Astrocyte of the spinal cord (primary cell): ENCODE results near the gene MRPL3.
"Not testable (repeated sequence)": the region's sequence is repeated elsewhere in the genome, so short reads cannot be mapped to it uniquely, and the experiment has no call there.

Experiments
- DNase-seq: peaks from one replicate; pipeline ENCODE4 v3.0.0; 2011; ENCODE audit warnings: low read depth, low spot score
- H3K4me3 ChIP-seq: 2 replicates; pipeline ENCODE4 v1.5.1; 2011; ENCODE audit warnings: low read depth, mild to moderate bottlenecking, low read length, moderate library complexity
- CTCF ChIP-seq: IDR thresholded peaks from 2 replicates; pipeline ENCODE4 v1.5.1; 2012; ENCODE audit warnings: low read depth, mild to moderate bottlenecking, low read length, inconsistent platforms
- in situ Hi-C: cut with HindIII; loops from 2 replicates; pipeline ENCODE4 v1.10.0; 2017; ENCODE audit warnings: low sequenced_read_pairs

MRPL3 gene

GRCh38 chr3:131518680-131519079, 15.9 kb upstream of the MRPL3 start:
- no peak for DNase-seq
- in situ Hi-C loops = no loop called here
- no peak for TF ChIP-seq CTCF
- H3K4me3 ChIP-seq = no peak overlapping the region

DNA sequence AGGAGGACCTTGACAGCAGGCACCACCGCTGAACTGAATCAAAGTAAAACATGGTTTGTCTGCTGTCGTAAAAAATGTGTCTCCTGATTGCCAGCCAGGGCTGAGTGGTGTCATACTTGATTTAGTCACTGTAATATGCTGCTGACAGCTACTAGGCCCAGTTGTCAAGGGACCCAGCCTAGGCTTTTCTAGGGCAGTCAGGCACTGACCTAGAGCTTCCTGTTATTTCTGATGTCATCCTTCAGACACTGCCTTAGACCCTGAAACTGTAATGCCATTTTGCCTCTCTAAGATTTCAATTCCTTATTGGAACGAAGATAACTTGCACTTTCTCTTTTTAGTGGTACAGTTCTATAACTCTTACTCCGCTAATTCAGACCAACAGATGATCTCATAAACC, 2.6 kb upstream of the MRPL3 start:
- no peak overlapping the region for H3K4me3 ChIP-seq
- DNase-seq = no peak
- TF ChIP-seq CTCF = no peak
- in situ Hi-C loops = no loop called here

- in situ Hi-C loops = no loop called here
- TF ChIP-seq CTCF = no peak
Observed at GRCh38 chr3:131503320-131503635, 507 bp upstream of the MRPL3 start.

DNA sequence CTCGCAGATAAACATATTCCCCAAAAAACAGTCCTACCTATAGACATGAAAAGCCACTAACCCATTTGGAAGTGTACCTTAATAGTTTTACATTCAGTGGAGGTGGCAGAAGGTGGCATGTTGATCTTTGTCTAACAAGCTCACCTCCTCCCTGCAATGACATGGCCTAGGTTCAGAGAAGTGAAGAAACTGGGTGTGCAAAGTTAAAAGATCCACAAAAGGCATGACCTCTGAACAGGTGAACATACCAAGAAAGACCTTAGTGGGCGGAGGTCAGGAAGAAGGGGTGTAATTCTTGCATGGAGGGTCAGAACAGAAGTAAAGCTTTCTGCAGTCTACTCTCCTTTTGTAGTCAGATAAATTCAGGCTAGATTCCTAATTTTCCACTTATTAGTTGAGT, 822 bp downstream of the MRPL3 start:
- no peak for DNase-seq
- peak overlapping the region; percentile 95 for H3K4me3 ChIP-seq
- no peak for TF ChIP-seq CTCF
- in situ Hi-C loops = no loop called here

More at GRCh38 chr3:131503320-131503635, 507 bp upstream of the MRPL3 start:
- peak overlapping the region; percentile 95 for H3K4me3 ChIP-seq
- no peak for DNase-seq

GRCh38 chr3:131494706-131495105, 8.1 kb downstream of the MRPL3 start:
- in situ Hi-C loops = no loop called here
- no peak for DNase-seq
- TF ChIP-seq CTCF = no peak
- no peak overlapping the region for H3K4me3 ChIP-seq

DNA sequence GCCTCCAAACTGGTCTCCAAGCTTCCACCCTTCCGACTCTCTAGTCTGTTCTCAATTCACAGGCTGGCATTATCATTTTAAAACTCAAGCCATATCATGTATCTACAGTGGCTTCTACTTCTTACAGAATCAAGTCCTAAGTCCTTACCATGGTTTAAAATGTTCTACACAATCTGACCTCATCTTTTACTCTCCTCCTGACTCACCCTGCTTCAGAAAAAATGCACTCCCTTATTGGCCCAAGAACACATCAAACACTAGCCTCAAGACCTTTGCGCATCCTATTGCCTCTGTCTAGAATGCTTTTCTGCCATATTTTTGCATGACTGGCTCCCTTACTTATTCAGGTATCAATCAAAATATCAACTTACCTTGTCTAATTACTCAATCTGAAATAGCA, 11.0 kb downstream of the MRPL3 start:
- TF ChIP-seq CTCF = no peak
- no peak for DNase-seq
- in situ Hi-C loops = no loop called here
- no peak overlapping the region for H3K4me3 ChIP-seq

- in situ Hi-C loops = no loop called here
- no peak for DNase-seq
- TF ChIP-seq CTCF = no peak
- no peak overlapping the region for H3K4me3 ChIP-seq
Observed at GRCh38 chr3:131491084-131491483, 11.7 kb downstream of the MRPL3 start.

DNA sequence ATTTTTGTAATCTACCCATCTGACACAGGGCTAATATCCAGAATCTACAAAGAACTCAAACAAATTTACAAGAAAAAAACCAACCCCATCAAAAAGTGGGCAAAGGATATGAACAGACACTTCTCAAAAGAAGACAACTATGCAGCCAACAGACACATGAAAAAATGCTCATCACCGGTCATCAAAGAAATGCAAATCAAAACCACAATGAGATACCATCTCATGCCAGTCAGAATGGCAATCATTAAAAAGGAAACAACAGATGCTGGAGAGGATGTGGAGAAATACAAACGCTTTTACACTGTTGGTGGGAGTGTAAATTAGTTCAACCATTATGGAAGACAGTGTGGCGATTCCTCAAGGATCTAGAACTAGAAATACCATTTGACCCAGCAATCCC, 16.2 kb downstream of the MRPL3 start:
- in situ Hi-C loops = not testable (repeated sequence)

More for the DNA sequence above, 16.2 kb downstream of the MRPL3 start:
- not testable (repeated sequence) for H3K4me3 ChIP-seq, DNase-seq
